HG03432 (cell line): Measurements from ENCODE around the gene ATF7.

Experiments
- ATAC-seq: cut with Tn5 transposase; IDR thresholded peaks from one replicate; pipeline ENCODE4 v1.9.1; 2021; ENCODE audit warnings: mild to moderate bottlenecking, moderate library complexity; ENCODE audit not compliant: unreplicated experiment

ATF7 gene

DNA sequence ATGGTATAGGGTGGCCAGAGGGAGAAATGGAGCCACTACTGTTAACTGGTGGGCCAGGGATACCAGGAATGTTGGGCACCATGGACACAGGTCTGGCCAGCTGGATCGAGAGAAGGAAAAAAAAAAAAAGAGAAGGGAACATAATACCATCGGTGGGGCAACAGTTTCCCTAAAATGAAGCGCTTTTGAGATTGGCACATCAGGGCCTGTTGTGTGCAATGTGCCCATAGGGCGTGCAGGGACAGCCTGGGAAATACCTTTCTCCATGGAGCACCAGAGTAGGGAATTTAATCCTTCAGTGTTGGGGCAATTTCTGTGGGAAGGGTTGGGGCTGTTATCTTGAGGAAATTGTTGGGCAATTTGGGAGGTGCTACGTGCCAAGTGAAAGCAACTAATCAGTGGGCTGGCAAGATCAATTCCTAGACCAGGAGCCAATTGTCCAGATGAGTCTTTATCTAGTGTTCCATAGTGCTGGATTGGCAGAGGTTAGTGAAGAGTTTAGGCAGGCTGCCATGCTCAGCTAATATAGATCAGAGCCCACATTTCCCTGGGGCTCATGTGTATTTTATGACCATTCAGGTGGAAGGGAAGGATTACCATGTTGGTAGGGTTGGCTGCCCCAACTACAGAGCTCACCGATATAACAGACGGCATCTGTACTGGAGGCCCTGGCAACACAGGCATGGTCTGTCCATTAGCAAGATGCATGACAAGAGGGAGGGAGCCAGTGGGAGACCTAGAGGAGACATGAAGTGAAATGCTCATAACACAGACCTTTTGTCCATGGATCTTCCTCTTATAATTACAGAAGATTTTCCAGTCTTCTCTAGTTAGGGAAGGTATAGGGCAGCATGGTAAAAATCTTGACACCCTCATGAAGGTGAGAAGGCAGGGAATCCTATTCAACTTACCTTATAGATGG lies 93.4 kb downstream of the ATF7 start:
- ATAC-seq, result no peak

DNA sequence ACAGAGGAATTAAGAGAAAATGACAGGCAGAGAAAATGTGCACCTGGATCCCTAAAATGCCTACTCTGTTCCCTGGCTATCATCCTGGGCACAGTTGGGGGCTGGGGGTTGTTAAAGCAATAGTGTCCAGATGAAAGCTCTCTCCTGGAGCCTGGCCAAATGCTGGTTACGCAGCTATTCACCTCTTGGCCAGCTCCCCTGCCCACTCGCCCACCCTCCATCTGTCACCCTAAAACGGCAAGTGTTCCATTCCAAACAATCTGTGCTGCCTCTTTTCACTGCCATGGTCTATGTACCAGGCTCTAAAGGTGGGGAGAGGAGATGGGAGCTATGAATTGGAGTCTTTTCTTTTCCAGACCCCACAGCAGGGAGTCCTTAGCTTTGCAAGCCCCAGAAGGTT lies 94.2 kb downstream of the ATF7 start:
- no peak for ATAC-seq

GRCh38 chr12:53530920-53531319 lies 95.3 kb downstream of the ATF7 start:
- ATAC-seq, result no peak

DNA sequence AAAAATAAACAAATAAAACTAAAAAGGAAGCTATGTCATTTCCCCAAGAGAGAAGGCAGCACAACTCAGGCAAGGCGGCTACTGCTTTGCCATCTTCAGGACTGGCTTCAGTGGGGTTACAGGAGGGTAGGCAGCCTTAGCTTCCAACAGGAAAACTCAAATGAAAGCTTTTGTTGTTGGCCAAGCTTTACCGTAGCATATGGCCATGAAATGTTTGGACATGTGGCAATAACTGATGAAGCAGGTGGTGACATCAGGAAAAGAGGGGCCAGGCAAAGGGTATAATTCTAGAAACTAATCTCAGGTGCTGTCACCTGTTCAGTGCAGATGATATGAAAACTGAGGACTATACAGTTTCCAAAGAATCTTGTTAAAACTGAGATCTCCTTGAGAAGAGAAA lies 96.1 kb downstream of the ATF7 start:
- no peak for ATAC-seq

GRCh38 chr12:53524476-53524875 lies 101.7 kb downstream of the ATF7 start:
- no peak for ATAC-seq

DNA sequence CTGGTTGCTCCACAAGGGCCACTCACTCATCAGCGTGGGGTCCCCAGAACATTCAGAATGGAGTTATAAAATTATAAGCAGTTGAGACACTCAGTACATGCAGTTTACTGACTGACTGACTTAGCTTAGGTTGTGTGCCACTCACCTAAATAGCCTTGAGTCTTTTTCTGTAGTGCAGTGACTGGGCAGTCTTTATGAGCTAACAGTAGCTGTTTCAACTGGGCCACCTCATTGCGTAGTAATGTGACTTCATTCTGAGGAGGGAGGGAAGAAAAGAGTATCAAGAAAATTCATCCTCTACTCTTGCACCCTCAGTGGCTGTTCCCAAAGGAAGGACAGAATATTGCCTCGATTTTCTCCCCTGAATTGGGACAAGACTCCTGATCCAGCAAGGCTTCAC lies 103.1 kb downstream of the ATF7 start:
- no peak for ATAC-seq

DNA sequence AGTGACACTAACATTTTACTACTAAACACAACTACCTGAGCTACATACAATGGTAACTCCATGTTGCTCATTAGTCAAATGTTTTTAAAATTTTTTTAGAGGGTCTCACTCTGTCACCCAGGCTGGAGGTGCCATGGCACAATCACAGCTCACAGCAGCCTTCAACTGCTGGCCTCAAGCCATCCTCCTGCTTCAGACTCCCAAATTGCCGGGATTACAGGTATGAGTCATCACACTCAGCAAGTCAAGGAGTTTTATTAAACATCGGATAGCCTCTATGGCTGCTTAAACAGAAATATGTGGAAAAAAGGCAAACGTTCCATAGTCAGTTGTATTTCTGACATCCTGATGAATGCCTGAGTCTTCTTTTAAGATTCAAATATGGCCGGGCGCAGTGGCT lies 107.8 kb downstream of the ATF7 start:
- no peak for ATAC-seq

GRCh38 chr12:53516758-53517455 lies 109.3 kb downstream of the ATF7 start:
- no peak for ATAC-seq

DNA sequence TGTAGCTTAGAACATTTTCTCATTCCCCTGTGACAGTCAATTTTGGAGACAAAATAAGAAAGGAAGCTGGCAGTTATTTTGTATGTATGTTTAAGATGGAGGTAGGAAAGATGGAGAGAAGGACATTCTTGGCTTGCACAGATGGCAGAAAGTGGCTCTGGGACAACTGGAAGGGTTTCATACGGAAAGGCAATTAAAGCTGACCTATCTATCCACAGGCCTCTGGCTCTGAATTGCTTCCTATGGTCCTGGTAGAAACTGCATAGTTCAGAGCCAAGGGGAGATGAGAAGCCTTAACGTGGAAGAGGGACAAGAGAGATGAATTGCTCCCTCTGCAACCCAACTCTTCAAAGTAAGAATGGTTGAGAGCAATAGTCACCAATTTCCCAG lies 110.9 kb downstream of the ATF7 start:
- no peak for ATAC-seq

- no peak for ATAC-seq
These were observed 111.4 kb downstream of the ATF7 start for GRCh38 chr12:53514628-53515290.

DNA sequence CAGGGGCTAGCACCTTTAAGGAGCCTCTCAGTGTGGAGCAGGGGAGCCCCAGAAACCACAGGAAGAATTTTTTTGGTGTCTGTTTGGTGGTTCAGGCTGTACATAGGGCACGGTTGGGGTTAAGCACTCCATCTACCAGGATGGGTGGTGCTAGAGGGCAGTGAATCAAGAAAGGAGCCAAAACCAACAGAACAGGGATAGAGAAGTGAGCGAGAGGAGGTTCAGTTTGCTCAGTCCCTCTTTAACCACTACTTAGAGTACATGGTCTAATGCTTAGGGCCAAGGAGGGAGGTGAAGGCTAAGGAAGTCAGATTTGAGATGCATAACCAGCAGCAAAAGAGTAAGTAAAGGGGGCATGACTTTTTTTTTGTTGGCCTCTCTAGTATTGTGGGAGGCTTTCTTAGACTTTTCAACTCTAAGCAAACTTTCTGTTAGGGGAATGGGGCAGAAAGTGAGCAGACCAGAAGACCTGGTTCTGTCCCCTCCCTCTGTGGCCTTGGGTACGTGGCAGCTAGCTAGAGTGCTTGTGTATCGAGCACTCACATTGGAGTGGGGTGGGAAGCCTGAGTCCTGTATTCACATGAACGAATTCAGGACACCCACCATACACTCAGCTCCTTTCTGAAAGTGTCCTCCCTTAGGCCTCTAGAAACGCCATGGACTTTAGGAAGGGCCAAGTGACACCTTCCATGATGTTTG lies 112.3 kb downstream of the ATF7 start:
- no peak for ATAC-seq

DNA sequence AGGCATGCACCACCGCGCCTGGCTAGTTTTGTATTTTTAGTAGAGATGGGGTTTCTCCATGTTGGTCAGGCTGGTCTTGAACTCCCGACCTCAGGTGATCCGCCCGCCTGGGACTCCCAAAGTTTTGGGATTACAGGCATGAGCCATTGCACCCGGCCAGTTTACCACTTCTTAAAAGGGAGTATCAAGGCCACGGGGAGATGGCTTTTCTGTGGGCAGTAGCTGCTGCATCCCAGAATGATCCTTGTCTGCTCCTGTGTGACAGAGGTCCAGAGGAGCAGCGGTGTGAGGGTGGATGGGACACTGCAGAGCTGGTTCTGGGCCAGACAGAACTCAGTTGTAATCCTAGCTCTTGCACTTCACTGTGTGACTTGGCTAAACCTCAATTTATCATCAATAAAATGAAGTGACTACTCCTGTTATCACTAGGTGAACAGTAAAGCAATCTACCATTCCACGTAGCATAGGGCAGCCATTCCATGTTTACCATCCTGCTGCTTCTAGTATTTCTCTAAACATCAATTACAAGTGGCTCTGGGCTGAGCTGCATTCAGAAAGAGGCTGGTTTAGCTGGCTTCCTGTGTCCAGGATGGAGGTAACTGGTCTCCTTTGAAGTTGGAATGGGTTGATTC lies 115.9 kb downstream of the ATF7 start:
- ATAC-seq, result no peak

DNA sequence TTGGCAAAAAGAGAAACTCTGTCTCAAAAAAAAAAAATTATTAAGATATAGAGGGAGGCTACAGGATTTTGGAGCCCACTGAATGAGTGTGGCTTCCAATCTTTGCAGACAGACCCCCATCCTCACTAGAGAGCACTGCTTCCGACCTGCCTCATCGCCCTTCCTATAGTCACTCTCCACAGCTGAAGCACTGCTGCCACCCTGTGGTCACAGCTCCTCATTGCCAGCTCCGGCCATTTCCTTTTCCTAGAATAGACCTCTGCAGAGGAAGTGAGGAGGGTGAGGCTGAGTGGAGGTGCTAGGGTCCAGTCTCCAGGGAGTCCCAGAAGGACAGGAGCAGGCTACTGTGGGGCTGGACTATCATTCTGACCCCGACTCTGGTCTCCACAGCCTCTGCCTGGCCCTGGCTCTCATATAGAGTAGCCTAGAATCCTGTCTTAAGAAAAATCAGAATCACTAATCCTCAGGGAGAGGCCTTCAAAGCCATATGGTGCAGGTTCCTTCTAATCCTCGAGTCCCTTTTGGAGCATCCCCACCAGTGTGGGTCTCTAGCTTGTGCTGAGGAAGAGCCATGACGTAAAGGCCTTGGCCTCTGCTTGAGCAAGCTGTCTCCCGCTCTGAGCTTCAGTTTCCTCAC lies 117.5 kb downstream of the ATF7 start:
- ATAC-seq, result peak; percentile 84

DNA sequence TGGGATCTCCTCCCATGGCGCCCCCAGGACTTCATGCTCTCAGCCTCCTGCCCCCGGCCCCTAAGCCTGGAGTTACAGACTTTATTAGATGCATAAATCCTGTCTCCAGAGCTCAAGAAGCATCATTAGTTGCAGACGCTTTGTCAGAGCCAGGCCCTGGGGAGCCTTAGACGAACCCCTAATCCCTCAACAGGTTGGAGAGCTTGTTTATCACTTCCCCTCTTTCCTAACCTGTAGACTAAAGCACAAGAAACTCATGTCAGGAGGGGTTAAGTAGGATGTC lies 118.6 kb downstream of the ATF7 start:
- ATAC-seq, result no peak

- no peak for ATAC-seq
These were observed 119.1 kb downstream of the ATF7 start, which contains the start of gene NPFF for GRCh38 chr12:53506881-53507602. Gene NPFF, minus strand, starts transcription at chr12:53507484. Its CDS starts 10 bp downstream, at chr12:53507474.

- no peak for ATAC-seq
These were observed 119.8 kb downstream of the ATF7 start for GRCh38 chr12:53506450-53506785.

DNA sequence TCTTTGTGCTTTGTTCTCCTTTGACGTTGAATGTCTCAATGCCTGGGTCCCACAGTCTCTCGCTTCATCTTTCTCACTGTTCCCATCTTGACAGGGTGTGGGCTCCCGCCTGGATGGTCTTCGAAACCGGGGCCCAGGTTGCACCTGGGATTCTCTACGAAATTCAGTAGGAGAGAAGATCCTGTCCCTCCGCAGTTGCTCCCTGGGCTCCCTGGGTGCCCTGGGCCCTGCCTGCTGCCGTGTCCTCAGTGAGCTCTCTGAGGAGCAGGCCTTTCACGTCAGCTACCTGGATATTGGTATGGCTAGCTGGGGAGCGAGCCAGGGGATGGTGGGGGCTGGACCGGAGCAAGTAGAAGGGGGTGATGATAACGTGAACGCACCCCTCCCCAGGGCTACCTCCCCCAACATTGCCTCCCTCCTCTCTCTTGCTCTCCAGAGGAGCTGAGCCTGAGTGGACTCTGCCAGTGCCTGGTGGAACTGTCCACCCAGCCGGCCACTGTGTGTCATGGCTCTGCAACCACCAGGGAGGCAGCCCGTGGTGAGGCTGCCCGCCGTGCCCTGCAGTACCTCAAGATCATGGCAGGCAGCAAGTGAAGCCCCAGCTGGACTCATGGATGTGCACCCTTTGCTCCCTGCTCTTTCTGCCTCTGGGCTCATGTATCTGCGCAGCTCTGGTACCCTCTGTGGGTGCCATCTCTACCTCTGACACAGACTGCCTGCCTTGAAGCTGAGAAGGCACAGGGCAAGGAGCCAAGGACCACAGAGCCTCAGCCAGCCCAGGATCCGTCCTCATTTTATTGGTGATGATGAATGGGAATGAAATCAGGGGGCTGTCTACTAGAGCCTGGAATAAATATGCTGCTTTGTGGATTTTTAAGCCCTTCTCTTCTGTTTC lies 120.4 kb downstream of the ATF7 start:
- no peak for ATAC-seq

DNA sequence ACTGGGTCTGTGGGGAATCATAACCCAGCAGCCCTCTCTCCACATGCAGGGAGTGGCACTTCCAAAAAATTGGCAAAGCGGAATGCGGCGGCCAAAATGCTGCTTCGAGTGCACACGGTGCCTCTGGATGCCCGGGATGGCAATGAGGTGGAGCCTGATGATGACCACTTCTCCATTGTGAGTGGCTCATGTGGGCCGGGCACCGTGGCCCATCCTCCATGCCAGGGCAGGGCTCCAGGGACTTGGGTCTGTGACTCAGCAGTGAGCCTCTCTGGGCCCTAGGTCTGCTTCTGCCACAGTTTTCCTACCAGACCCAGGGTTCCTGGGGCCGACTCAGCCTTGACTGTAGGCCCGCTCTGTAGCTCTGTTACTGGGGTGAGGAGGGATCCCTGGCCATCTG lies 121.1 kb downstream of the ATF7 start:
- no peak for ATAC-seq
